HG03460 (cell line): ENCODE data around the gene IGHMBP2.
"Not testable (repeated sequence)": the region's sequence is repeated elsewhere in the genome, so short reads cannot be mapped to it uniquely, and the experiment has no call there.

ENCODE experiments used
- ATAC-seq: cut with Tn5 transposase; IDR thresholded peaks from one replicate; pipeline ENCODE4 v1.9.1; 2021; ENCODE audit not compliant: unreplicated experiment

Gene IGHMBP2

GRCh38 chr11:68960294-68961071 is 56.8 kb downstream of the IGHMBP2 start:
- ATAC-seq, result no peak

- no peak for ATAC-seq
These were observed 57.6 kb downstream of the IGHMBP2 start for GRCh38 chr11:68961245-68961644.

GRCh38 chr11:68962527-68963250 is 59.0 kb downstream of the IGHMBP2 start:
- ATAC-seq, result no peak

GRCh38 chr11:68963779-68964178 is 60.1 kb downstream of the IGHMBP2 start:
- no peak for ATAC-seq

- ATAC-seq, result no peak
These were observed 62.5 kb downstream of the IGHMBP2 start for GRCh38 chr11:68965901-68966853.

GRCh38 chr11:68966894-68967780 is 63.4 kb downstream of the IGHMBP2 start:
- ATAC-seq, result no peak

- ATAC-seq, result no peak
These were observed 64.9 kb downstream of the IGHMBP2 start for GRCh38 chr11:68968306-68969250.

GRCh38 chr11:68969386-68969785 is 65.7 kb downstream of the IGHMBP2 start:
- ATAC-seq, result no peak

GRCh38 chr11:68970921-68971636 is 67.4 kb downstream of the IGHMBP2 start:
- ATAC-seq, result no peak

- ATAC-seq, result no peak
These were observed 69.5 kb downstream of the IGHMBP2 start for GRCh38 chr11:68973219-68973618.

GRCh38 chr11:68973706-68974105 is 70.0 kb downstream of the IGHMBP2 start:
- ATAC-seq, result not testable (repeated sequence)

- no peak for ATAC-seq
These were observed 70.9 kb downstream of the IGHMBP2 start for GRCh38 chr11:68974421-68975194.

- ATAC-seq, result no peak
These were observed 72.4 kb downstream of the IGHMBP2 start for GRCh38 chr11:68976095-68976494.

- no peak for ATAC-seq
These were observed 72.9 kb downstream of the IGHMBP2 start for GRCh38 chr11:68976563-68976962.

GRCh38 chr11:68977781-68978625 is 74.3 kb downstream of the IGHMBP2 start:
- ATAC-seq, result no peak

- ATAC-seq, result no peak
These were observed 74.9 kb downstream of the IGHMBP2 start for GRCh38 chr11:68978626-68978930.
